Thoracic aorta (tissue), 2 donors: ENCODE results near the gene STAT1. TPM values are rescaled to one million over a fixed set of nuclear protein-coding genes. Genes with fewer than 3 reads are reported as not detected.

Experiments used
- ATAC-seq: fragments of 150-250 bp; one replicate; pipeline ENCODE4 v1.8.0; 2017; ENCODE audit warnings: low read depth; ENCODE audit not compliant: insufficient number of reproducible peaks, low FRiP score
- DNase-seq: peaks from one replicate; pipeline ENCODE4 v3.0.0-alpha.2; 2020; ENCODE audit warnings: low spot score
- H3K27ac ChIP-seq, 2 donors: fragments of 200-600 bp; sonication (generic); 1 replicate in 1 of 2; 2 replicates in 1 of 2; pipeline ENCODE4 v1.5.1; 2016; ENCODE audit warnings: mild to moderate bottlenecking in 2 of 2, moderate library complexity in 2 of 2
- H3K27me3 ChIP-seq: fragments of 200-600 bp; sonication (generic); replicated peaks from 2 replicates; pipeline ENCODE4 v1.6.0; 2016; ENCODE audit warnings: mild to moderate bottlenecking; ENCODE audit not compliant: insufficient read depth
- H3K36me3 ChIP-seq: fragments of 200-600 bp; sonication (generic); one replicate; pipeline ENCODE4 v1.5.1; 2016
- H3K4me1 ChIP-seq, 2 donors: fragments of 200-600 bp; sonication (generic); 1 replicate in 1 of 2; 2 replicates in 1 of 2; pipeline versions ENCODE4 v1.5.1 to v1.6.0; 2016; ENCODE audit warnings: low read depth in 2 of 2, mild to moderate bottlenecking in 1 of 2; ENCODE audit not compliant: control insufficient read depth in 1 of 2
- H3K4me3 ChIP-seq: fragments of 200-600 bp; sonication (generic); 2 replicates; pipeline ENCODE4 v1.5.1; 2016; ENCODE audit warnings: mild to moderate bottlenecking
- H3K9me3 ChIP-seq: fragments of 200-600 bp; sonication (generic); 2 replicates; pipeline ENCODE4 v1.5.1; 2016
- total RNA-seq, 2 donors: library from RNA; depleted of rRNA; stranded (reverse); fragments of >200 nt; gene quantifications; one replicate each; pipeline versions ENCODE4 v1.1.0 to v1.2.3, GENCODE V29; 2016
- TF ChIP-seq, protein P1 (sequence below): fragments of 200-600 bp; sonication (generic); IDR thresholded peaks from one replicate; pipeline ENCODE4 v1.5.1; 2019; ENCODE audit warnings: antibody characterized with exemption

STAT1 gene
- total RNA-seq, 2 donors from 2014 or later = 67.4 to 82.6 TPM

DNA sequence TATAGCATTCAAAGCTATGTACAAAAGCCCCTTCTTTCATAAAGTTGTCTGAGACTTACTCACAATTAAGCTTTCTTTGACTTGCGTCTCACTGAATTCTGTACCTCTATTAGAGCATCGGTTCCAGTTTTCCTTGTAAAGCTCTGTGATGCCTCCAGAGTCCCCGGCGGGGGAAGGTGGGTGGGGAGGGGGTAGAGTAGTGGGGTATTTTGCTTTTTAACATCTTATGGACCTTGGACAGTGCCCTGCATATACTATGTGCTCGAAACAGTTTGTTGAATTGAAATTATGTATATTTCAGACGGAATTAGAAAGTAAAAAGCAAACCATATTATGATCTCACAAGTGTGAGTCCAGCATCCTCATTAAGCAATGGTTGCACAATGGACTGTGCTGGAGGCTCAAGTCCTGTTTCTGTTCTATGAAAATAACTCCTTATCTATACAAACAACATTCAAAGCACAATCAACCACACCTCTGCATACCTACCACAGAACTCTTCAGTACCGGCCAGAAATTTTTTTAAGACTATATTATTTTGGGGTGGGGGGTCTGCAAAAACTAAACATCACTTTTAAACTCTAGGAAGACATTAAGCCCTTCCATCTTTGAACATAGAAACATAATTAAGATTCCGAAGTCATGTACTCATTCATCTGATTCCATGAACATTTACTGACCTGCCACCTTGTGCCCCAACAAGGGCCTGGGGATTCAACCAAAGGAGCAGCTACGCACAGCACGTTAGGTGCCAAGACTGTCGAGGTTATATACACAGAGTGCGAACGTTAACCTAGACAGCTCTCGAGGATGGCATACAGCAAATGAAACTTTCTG, 908 bp downstream of the STAT1 start:
- Histone ChIP-seq H3K36me3 (peaks cover 3% of the 10 kb centered on the region), H3K27ac (peak overlapping the region; percentile 82 to 92), H3K27me3 (no peaks in the 10 kb centered on the region), H3K4me3 (peak overlapping the region; percentile 92), H3K4me1 (peaks cover 16 to 26% of the 10 kb centered on the region in 2 donors), H3K9me3 (no peaks in the 10 kb centered on the region)
- no peak for DNase-seq
- TF ChIP-seq, protein P1, sequence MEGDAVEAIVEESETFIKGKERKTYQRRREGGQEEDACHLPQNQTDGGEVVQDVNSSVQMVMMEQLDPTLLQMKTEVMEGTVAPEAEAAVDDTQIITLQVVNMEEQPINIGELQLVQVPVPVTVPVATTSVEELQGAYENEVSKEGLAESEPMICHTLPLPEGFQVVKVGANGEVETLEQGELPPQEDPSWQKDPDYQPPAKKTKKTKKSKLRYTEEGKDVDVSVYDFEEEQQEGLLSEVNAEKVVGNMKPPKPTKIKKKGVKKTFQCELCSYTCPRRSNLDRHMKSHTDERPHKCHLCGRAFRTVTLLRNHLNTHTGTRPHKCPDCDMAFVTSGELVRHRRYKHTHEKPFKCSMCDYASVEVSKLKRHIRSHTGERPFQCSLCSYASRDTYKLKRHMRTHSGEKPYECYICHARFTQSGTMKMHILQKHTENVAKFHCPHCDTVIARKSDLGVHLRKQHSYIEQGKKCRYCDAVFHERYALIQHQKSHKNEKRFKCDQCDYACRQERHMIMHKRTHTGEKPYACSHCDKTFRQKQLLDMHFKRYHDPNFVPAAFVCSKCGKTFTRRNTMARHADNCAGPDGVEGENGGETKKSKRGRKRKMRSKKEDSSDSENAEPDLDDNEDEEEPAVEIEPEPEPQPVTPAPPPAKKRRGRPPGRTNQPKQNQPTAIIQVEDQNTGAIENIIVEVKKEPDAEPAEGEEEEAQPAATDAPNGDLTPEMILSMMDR = no peak
- ATAC-seq = peak; percentile 0

DNA sequence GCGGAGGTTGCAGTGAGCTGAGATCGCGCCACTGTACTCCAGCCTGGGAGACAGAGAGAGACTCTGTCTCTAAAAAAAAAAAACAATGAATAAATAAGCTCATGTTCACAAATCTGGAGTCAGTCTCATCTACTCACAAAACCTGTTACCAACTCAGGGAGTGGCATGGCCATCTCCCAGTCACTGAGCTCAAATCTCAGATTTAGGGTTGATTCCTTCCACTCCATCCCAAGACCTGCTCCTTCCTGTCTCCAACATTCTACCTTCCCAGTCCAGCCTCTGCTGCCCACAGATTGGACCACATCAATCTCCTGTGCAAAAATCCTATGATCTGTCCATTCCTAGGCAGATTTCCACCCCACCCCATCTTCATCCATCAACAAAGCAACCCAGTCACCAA, 1.6 kb downstream of the STAT1 start:
- H3K27ac ChIP-seq = no peak overlapping the region
- ATAC-seq (no peak), DNase-seq (no peak)
- no peaks in the 10 kb centered on the region for H3K27me3 ChIP-seq
- peak overlapping the region; percentile 92 for H3K4me3 ChIP-seq
- peaks cover 3% of the 10 kb centered on the region for H3K36me3 ChIP-seq
- H3K9me3 ChIP-seq = no peaks in the 10 kb centered on the region
- H3K4me1 ChIP-seq = peaks cover 16 to 26% of the 10 kb centered on the region in 2 donors
- TF ChIP-seq, protein P1 = no peak

DNA sequence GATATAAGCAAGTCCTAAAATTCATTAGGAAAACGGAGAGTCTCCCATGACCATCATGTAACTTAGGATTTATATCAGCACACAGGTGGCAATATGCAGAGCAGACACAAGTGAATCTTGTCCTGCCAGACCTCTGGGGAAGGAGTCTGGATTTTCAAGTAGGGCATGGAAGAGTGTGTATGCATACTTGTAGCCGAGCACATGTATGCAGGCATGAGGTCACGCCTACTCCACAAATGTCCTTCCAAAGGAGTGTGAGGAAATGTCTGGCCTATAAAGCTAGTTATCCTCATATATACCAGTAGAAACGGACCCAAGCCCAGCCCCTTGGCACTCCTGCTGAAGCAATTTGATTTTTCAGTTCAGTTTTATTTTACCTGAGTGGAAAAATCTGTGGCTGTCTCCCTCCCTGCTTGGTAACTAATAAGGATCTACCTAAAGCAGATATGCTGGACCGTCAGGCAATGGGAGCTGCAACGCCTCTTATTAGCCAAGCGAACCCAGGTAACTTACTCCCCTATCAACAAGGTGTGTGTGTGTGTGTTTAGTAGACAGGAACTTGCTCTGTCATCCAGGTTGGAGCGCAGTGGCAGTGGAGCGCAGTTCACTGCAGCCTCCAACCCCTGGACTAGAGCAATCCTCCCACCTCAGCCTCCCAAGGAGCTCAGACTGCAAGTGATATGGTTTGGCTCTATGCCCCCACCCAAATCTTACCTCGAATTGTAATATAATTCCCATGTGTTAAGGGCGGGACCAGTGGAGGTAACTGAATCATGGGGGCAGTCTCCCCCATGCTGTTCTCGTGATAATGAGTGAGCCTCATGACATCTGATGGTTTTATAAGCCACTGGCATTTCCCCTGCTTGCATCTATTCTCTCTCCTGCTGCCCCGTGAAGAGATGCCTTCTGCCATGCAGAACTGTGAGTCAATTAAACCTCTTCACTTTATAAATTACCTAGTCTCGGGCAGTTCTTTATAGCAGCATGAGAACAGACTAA, 2.8 kb downstream of the STAT1 start:
- no peak for ATAC-seq

DNA sequence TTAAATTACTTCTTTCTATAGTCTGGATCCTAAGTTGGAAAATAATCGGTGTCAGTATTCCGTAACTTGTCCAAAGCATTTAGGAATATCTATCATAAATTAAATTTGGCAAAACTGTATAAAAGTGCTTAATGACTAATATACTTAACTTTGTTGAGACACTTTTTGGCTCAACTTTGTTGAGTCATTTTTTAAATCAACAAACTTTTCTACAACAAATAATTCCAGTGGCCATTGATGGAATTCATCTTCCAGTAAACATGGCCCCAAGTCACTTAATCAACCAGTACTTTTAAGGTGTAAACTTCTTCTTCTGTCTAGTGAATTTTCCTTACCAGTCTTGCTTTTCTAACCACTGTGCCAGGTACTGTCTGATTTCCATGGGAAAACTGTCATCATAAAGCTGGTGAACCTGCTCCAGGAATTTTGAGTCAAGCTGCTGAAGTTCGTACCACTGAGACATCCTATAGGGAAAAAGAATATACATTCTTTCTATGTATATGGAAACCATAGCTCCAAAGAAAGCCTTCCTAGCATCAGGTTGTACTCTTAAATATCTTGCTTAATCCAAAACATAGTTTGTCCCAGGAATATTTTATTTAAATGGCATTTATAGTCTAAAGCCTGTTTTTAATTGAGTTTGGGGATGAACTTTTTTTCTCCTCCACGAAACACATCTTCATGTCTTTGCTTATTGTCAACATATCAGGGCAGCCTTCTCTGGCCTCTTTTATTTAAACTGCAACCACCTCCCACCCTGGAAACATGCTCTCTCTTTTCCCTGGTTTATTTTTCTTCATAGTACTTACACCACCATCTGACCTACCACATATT, 4.2 kb downstream of the STAT1 start:
- Histone ChIP-seq H3K27ac (no peak overlapping the region), H3K9me3 (no peaks in the 10 kb centered on the region), H3K36me3 (peaks cover 26% of the 10 kb centered on the region), H3K4me1 (peaks cover 15 to 26% of the 10 kb centered on the region in 2 donors), H3K27me3 (no peaks in the 10 kb centered on the region), H3K4me3 (no peak overlapping the region)
- DNase-seq (no peak), ATAC-seq (no peak)
- TF ChIP-seq, protein P1 = no peak

More for the DNA sequence above, 2.8 kb downstream of the STAT1 start:
- Histone ChIP-seq H3K27ac (no peak overlapping the region), H3K9me3 (no peaks in the 10 kb centered on the region), H3K4me3 (no peak overlapping the region), H3K4me1 (peaks cover 16 to 26% of the 10 kb centered on the region in 2 donors), H3K27me3 (no peaks in the 10 kb centered on the region), H3K36me3 (peaks cover 12% of the 10 kb centered on the region)
- DNase-seq = no peak
- TF ChIP-seq, protein P1 = no peak
